ENCODE data around the gene MAST3. TPM values are rescaled to one million over a fixed set of nuclear protein-coding genes. Genes with fewer than 3 reads are reported as not detected.

MAST3 gene
- total RNA-seq, 1 experiment from 2014 or later: 14.1 TPM

DNA sequence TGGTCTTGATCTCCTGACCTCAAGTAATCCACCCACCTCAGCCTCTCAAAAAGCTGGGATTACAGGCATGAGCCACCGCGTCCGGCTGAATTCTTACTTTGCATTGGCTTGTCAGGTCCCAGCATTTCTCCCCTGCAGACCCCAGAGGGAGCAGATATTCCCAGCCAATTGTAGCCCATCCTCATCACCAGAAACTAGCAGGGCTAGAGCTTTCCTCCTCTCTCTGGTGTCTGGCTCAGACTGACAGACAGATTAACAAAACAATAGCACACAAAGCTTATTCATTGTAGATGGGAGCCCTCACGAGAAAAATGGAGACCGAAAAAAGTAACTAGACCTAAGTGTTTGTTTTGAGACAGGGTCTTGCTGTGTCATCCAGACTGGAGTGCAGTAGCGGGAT, 88.0 kb downstream of the MAST3 start:
- Histone ChIP-seq H3K9me3 (ENCODE audit: insufficient read depth, low read depth) (no peaks in the 10 kb centered on the region), H3K27me3 (ENCODE audit: insufficient read depth, low read depth) (no peaks in the 10 kb centered on the region), H3K27ac (no peak overlapping the region), H3K4me1 (replicated peaks; ENCODE audit: insufficient read depth) (no peaks in the 10 kb centered on the region), H2AFZ (no peak overlapping the region; the same call in 1 of the 2 replicates), H4K20me1 (ENCODE audit: insufficient read depth) (no peaks in the 10 kb centered on the region), H3K4me3 (no peak overlapping the region), H3K79me2 (ENCODE audit: low read depth) (no peaks in the 10 kb centered on the region), H3K9me2 (ENCODE audit: insufficient read depth) (no peaks in the 10 kb centered on the region), H3K36me3 (ENCODE audit: low read depth) (no peaks in the 10 kb centered on the region), H3F3A (ENCODE audit: insufficient read depth, low read depth) (peaks cover 38% of the 10 kb centered on the region), H3K4me2 (no peak overlapping the region)
- ChIA-PET POLR2A (ENCODE audit: unreplicated experiment) (no interaction called here), CTCF (no interaction called here)
- no peak for TF ChIP-seq EZH2 (IDR thresholded peaks at IDR 0.05; ENCODE audit: low read depth)
- TF ChIP-seq, protein P1, sequence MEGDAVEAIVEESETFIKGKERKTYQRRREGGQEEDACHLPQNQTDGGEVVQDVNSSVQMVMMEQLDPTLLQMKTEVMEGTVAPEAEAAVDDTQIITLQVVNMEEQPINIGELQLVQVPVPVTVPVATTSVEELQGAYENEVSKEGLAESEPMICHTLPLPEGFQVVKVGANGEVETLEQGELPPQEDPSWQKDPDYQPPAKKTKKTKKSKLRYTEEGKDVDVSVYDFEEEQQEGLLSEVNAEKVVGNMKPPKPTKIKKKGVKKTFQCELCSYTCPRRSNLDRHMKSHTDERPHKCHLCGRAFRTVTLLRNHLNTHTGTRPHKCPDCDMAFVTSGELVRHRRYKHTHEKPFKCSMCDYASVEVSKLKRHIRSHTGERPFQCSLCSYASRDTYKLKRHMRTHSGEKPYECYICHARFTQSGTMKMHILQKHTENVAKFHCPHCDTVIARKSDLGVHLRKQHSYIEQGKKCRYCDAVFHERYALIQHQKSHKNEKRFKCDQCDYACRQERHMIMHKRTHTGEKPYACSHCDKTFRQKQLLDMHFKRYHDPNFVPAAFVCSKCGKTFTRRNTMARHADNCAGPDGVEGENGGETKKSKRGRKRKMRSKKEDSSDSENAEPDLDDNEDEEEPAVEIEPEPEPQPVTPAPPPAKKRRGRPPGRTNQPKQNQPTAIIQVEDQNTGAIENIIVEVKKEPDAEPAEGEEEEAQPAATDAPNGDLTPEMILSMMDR (conservative IDR thresholded peaks at IDR 0.05): no peak
- DNase-seq: no peak
- no TSS peak for BruUV-seq (replicated peaks)
- intact Hi-C loops (cut with micrococcal nuclease; ENCODE audit: unreplicated experiment): no loop called here

DNA sequence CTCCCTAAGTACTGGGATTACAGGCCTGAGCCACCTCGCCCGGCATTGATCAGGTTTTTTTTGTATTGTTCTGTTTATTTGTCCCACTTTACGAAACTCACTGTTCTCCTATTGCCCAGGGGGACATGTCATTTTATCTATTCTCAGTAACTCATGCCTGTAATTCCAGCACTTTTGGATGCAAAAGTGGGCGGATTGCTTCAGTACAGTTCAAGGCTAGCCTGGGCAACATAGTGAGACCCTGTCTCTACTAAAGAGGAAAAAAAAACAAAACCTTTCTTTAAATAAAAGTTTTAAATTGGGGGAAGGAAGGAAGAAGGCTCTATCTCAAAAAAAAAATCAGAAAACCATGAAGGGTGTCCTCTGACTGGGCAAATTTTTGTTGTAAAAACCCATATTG, 92.7 kb downstream of the MAST3 start:
- peaks cover 32% of the 10 kb centered on the region for H3F3A ChIP-seq (ENCODE audit: insufficient read depth, low read depth)
- CTCF ChIA-PET: interaction anchor here (0.7 kb wide), 1 partner anchor 9 kb away, joined by 3 read pairs; no protein-coding TSS in a partner anchor
- no peaks in the 10 kb centered on the region for H3K9me2 ChIP-seq (ENCODE audit: insufficient read depth)
- H3K36me3 ChIP-seq (ENCODE audit: low read depth): no peaks in the 10 kb centered on the region
- no peaks in the 10 kb centered on the region for H4K20me1 ChIP-seq (ENCODE audit: insufficient read depth)
- no peak overlapping the region for H3K4me2 ChIP-seq
- H3K9me3 ChIP-seq (ENCODE audit: insufficient read depth, low read depth): no peaks in the 10 kb centered on the region
- H3K27ac ChIP-seq: no peak overlapping the region
- peaks cover 16% of the 10 kb centered on the region for H3K4me1 ChIP-seq (replicated peaks; ENCODE audit: insufficient read depth)
- no peak overlapping the region for H2AFZ ChIP-seq
- no peak for TF ChIP-seq EZH2 (IDR thresholded peaks at IDR 0.05; ENCODE audit: low read depth)
- TF ChIP-seq, protein P1 (conservative IDR thresholded peaks at IDR 0.05): no peak
- no peak overlapping the region for H3K4me3 ChIP-seq
- POLR2A ChIA-PET (ENCODE audit: unreplicated experiment): no interaction called here
- H3K79me2 ChIP-seq (ENCODE audit: low read depth): peaks cover 12% of the 10 kb centered on the region
- no peaks in the 10 kb centered on the region for H3K27me3 ChIP-seq (ENCODE audit: insufficient read depth, low read depth)
- no TSS peak for BruUV-seq (replicated peaks)
- intact Hi-C loops (cut with micrococcal nuclease; ENCODE audit: unreplicated experiment): loop anchor here (5.0 kb wide), 3 partner anchors 62 to 222 kb away; partner anchors contain the start of gene PGPEP1
- no peak for DNase-seq

DNA sequence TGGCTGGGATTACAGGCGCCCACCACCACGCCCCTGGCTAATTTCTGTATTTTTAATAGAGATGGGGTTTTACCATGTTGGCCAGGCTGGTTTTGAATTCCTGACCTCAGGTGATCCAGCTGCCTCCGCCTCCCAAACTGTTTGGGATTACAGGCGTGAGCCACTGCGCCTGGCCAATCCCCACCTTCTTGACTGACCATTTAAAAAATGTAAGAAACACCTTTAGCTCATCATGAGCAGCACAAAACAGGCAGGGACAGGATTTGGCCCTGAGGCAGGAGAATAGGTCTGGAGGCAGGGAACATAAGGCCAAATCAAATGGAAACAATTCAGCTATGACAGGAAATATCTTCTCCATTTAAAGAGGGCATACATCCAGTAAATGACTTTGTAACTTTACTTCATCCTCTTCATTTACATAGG, 94.1 kb downstream of the MAST3 start:
- peak overlapping the region; percentile 88 for H3K4me2 ChIP-seq
- peaks cover 12% of the 10 kb centered on the region for H3K79me2 ChIP-seq (ENCODE audit: low read depth)
- no peaks in the 10 kb centered on the region for H3K9me2 ChIP-seq (ENCODE audit: insufficient read depth)
- BruUV-seq (replicated peaks): no TSS peak
- H3F3A ChIP-seq (ENCODE audit: insufficient read depth, low read depth): peaks cover 32% of the 10 kb centered on the region
- H4K20me1 ChIP-seq (ENCODE audit: insufficient read depth): no peaks in the 10 kb centered on the region
- ChIA-PET POLR2A (ENCODE audit: unreplicated experiment) (interaction anchor here (0.5 to 0.7 kb wide), 6 partner anchors 74 to 270 kb away, joined by 3 to 8 read pairs (median 4); partner anchors contain the start of gene JUND), CTCF (interaction anchor here (0.5 to 2.0 kb wide), 7 partner anchors 17 to 155 kb away, joined by 3 to 14 read pairs (median 4); no protein-coding TSS in a partner anchor)
- no peaks in the 10 kb centered on the region for H3K36me3 ChIP-seq (ENCODE audit: low read depth)
- intact Hi-C loops (cut with micrococcal nuclease; ENCODE audit: unreplicated experiment): loop anchor here (1.0 to 5.0 kb wide), 6 partner anchors 13 to 221 kb away; partner anchors contain the start of genes PGPEP1, PIK3R2 and RAB3A
- peak overlapping the region; percentile 61 for H3K4me3 ChIP-seq
- TF ChIP-seq, protein P1 (conservative IDR thresholded peaks at IDR 0.05): no peak
- no peak for TF ChIP-seq EZH2 (IDR thresholded peaks at IDR 0.05; ENCODE audit: low read depth)
- peak overlapping the region; percentile 78 for H2AFZ ChIP-seq
- H3K27me3 ChIP-seq (ENCODE audit: insufficient read depth, low read depth): no peaks in the 10 kb centered on the region
- peaks cover 16% of the 10 kb centered on the region for H3K4me1 ChIP-seq (replicated peaks; ENCODE audit: insufficient read depth)
- peak overlapping the region; percentile 73 for H3K27ac ChIP-seq
- peak in 1 of 2 experiments; percentile 50 for DNase-seq
- H3K9me3 ChIP-seq (ENCODE audit: insufficient read depth, low read depth): no peaks in the 10 kb centered on the region

Measured in PC-9 (cell line).